Stimulated activated CD4-positive, alpha-beta T cell treated with anti-CD3 and anti-CD28 coated beads, Interleukin-4, amount 100 ng/mL, for 4 hours (primary cell): ENCODE results near the gene GPR32.
"Not testable (repeated sequence)": the region's sequence is repeated elsewhere in the genome, so short reads cannot be mapped to it uniquely, and the experiment has no call there.

ENCODE experiments used
- DNase-seq, 2 experiments: peaks; one replicate each; pipeline ENCODE4 v3.0.0-alpha.2; 2020

Gene GPR32

GRCh38 chr19:50804420-50805272 is 34.4 kb downstream of the GPR32 start:
- DNase-seq = peak; percentile 98 to 99

GRCh38 chr19:50808856-50809255 is 38.6 kb downstream of the GPR32 start:
- DNase-seq = no peak

- not testable (repeated sequence) for DNase-seq
These were observed 41.5 kb downstream of the GPR32 start for GRCh38 chr19:50811622-50812238.

GRCh38 chr19:50812474-50812873 is 42.2 kb downstream of the GPR32 start:
- DNase-seq = no peak

- no peak for DNase-seq
These were observed 44.6 kb downstream of the GPR32 start for GRCh38 chr19:50814883-50815282.

- no peak for DNase-seq
These were observed 45.2 kb downstream of the GPR32 start for GRCh38 chr19:50815439-50815838.

GRCh38 chr19:50817941-50818858 is 47.9 kb downstream of the GPR32 start:
- peak in 1 of 2 experiments; percentile 46 for DNase-seq

GRCh38 chr19:50818859-50819472 is 48.7 kb downstream of the GPR32 start:
- no peak for DNase-seq

- DNase-seq = no peak
These were observed 49.4 kb downstream of the GPR32 start for GRCh38 chr19:50819636-50820035.

- no peak for DNase-seq
These were observed 49.8 kb downstream of the GPR32 start for GRCh38 chr19:50820086-50820485.

GRCh38 chr19:50820549-50821247 is 50.4 kb downstream of the GPR32 start:
- no peak for DNase-seq

- DNase-seq = no peak
These were observed 51.0 kb downstream of the GPR32 start for GRCh38 chr19:50821248-50821612.
